ENCODE data around the gene SCFD2. TPM values are rescaled to one million over a fixed set of nuclear protein-coding genes. Genes with fewer than 3 reads are reported as not detected.

Gene SCFD2
- total RNA-seq, 1 donor from 2014 or later = 13.2 TPM

- Histone ChIP-seq H3K9me3 (no peaks in the 10 kb centered on the region), H3K27me3 (ENCODE audit: low read depth) (no peaks in the 10 kb centered on the region), H3K36me3 (no peaks in the 10 kb centered on the region), H3K27ac (no peak overlapping the region), H3K4me1 (peaks cover 20% of the 10 kb centered on the region), H3K4me3 (no peak overlapping the region)
- TF ChIP-seq CTCF (IDR thresholded peaks at IDR 0.05) = no peak
- no peak for DNase-seq
- intact Hi-C loops (cut with DNase I) = loop anchor here (5.0 kb wide), 1 partner anchor 433 kb away; no protein-coding TSS in a partner anchor
- ATAC-seq = no peak
These were observed 385.9 kb downstream of the SCFD2 start for GRCh38 chr4:52979821-52980590.

GRCh38 chr4:52979020-52979419 lies 386.8 kb downstream of the SCFD2 start:
- H3K4me1 ChIP-seq = peaks cover 17% of the 10 kb centered on the region

GRCh38 chr4:52977252-52977651 lies 388.6 kb downstream of the SCFD2 start:
- no peak for TF ChIP-seq CTCF (IDR thresholded peaks at IDR 0.05)
- intact Hi-C loops (cut with DNase I) = no loop called here
- ATAC-seq = no peak

More at GRCh38 chr4:52979020-52979419, 386.8 kb downstream of the SCFD2 start:
- intact Hi-C loops (cut with DNase I) = no loop called here
- Histone ChIP-seq H3K27me3 (ENCODE audit: low read depth) (no peaks in the 10 kb centered on the region), H3K36me3 (no peaks in the 10 kb centered on the region), H3K4me3 (no peak overlapping the region), H3K9me3 (no peaks in the 10 kb centered on the region), H3K27ac (no peak overlapping the region)
- no peak for ATAC-seq
- no peak for DNase-seq
- no peak for TF ChIP-seq CTCF (IDR thresholded peaks at IDR 0.05)

GRCh38 chr4:52976523-52977230 lies 389.2 kb downstream of the SCFD2 start:
- no peaks in the 10 kb centered on the region for H3K27me3 ChIP-seq (ENCODE audit: low read depth)
- H3K9me3 ChIP-seq = no peaks in the 10 kb centered on the region
- H3K4me3 ChIP-seq = no peak overlapping the region
- no peak for DNase-seq
- intact Hi-C loops (cut with DNase I) = no loop called here
- no peak overlapping the region for H3K27ac ChIP-seq
- ATAC-seq = no peak
- TF ChIP-seq CTCF (IDR thresholded peaks at IDR 0.05) = no peak
- no peaks in the 10 kb centered on the region for H3K36me3 ChIP-seq
- H3K4me1 ChIP-seq = no peaks in the 10 kb centered on the region

More at GRCh38 chr4:52977252-52977651, 388.6 kb downstream of the SCFD2 start:
- Histone ChIP-seq H3K27ac (no peak overlapping the region), H3K4me1 (no peaks in the 10 kb centered on the region), H3K27me3 (ENCODE audit: low read depth) (no peaks in the 10 kb centered on the region), H3K9me3 (no peaks in the 10 kb centered on the region), H3K4me3 (no peak overlapping the region), H3K36me3 (no peaks in the 10 kb centered on the region)
- no peak for DNase-seq

- ATAC-seq (no peak), DNase-seq (no peak)
- no peaks in the 10 kb centered on the region for H3K27me3 ChIP-seq (ENCODE audit: low read depth)
- no peak overlapping the region for H3K4me3 ChIP-seq
- no peaks in the 10 kb centered on the region for H3K4me1 ChIP-seq
- no peak for TF ChIP-seq CTCF (IDR thresholded peaks at IDR 0.05)
- H3K27ac ChIP-seq = no peak overlapping the region
- H3K36me3 ChIP-seq = no peaks in the 10 kb centered on the region
- no peaks in the 10 kb centered on the region for H3K9me3 ChIP-seq
- intact Hi-C loops (cut with DNase I) = no loop called here
These were observed 397.2 kb downstream of the SCFD2 start for GRCh38 chr4:52968691-52969090.

Measured in lower lobe of right lung (tissue), 2 donors.